HG03108 (cell line): Measurements from ENCODE around the gene APEX1.
"Not testable (repeated sequence)": the region's sequence is repeated elsewhere in the genome, so short reads cannot be mapped to it uniquely, and the experiment has no call there.

Experiments
- ATAC-seq: cut with Tn5 transposase; IDR thresholded peaks from one replicate; pipeline ENCODE4 v1.9.1; 2021; ENCODE audit warnings: moderate library complexity; ENCODE audit not compliant: unreplicated experiment

The APEX1 gene

DNA sequence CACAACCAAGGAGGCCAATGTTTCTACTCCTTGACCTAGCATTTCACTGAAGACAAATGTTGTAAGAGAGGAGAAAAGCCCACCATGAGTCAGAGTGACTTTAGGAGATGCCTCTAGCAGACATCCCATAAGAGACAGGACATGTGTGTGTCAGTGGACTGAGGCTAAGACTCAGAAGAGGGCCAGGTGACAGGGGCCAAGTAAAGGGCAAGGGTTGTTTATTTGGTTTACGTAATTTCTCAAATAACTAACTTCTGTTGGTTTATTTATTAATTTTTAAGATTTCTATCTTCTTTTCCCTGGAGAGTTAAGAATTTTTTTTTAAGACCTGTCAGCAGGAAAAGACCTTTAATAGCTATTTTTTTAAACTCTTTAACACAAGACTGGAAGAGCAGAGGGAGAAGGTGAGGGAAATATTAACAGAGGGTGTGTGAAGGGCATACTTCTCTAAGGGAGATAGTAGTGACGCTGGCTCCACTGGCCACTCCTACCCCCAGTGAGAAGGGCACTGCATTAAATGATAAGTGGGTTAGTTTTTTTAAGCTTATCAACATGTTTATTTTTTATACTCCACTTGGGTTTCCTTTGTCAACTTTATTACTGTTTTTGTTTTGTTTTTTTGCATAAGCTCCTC lies 17.6 kb downstream of the APEX1 start:
- no peak for ATAC-seq

DNA sequence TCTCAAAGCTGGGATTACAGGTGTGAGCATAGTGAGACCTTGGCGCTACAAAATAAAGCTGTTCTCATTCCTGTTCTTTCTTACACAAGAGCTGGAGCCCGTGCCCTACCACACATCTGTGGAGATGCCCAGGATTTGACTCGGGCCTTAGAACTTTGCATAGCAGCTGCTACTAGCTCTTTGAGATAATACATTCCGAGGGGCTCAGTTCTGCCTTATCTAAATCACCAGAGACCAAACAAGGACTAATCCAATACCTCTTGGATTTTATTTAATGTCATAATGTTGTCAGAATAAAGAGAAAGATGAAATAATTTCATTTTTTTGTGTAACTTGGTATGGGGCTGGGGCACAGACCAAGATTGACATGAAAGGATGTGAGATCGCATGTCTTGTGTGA lies 21.8 kb downstream of the APEX1 start:
- ATAC-seq = no peak

DNA sequence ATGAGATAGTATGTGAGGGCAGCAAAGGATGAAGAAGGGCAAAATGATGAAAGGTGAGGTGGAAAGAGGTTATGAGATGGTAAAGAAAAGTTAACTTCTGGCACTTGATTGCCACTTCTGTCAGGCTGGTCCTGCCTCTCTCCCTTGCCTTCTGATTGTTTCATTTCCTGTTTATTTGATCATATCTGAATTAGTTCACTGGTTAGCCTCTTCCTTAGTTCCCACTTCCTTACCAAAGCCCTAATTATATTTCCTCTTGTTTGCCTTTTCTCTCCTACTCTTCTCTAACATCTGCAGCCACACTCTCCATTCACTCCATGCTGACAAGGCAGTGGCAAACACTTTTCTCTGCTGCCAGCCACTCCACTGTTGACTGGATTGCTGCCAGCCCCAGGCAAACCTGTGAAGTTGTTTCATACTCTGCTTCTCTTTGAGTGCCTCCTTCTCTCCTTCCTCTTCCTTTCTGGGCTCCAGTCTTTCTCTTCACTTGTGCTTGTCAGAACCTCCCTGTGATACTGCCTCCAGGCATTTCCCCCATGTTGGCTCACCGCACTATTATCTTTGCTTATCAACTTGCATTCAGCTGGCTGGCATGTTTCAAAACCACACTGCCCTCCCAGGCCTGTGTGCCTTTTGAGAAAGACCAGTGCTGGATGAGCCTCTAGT lies 22.3 kb downstream of the APEX1 start:
- ATAC-seq = no peak

DNA sequence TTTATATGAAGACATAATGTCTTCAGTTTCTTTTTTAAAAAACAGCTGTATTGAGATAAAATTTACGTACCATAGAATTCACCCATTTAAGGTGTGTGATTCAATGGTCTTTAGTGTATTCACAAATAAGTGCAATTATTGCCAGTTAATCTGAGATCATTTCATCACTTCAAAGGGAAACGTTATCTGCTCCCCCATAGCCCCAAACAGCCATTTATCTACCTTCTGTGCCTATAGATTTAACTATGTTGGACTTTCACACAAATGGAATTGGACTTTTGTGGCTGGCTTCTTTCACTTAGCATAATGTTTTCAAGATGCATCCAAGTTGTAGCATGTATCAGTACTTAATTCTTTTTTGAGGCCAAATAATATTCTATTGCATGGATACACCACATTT lies 23.9 kb downstream of the APEX1 start:
- no peak for ATAC-seq

DNA sequence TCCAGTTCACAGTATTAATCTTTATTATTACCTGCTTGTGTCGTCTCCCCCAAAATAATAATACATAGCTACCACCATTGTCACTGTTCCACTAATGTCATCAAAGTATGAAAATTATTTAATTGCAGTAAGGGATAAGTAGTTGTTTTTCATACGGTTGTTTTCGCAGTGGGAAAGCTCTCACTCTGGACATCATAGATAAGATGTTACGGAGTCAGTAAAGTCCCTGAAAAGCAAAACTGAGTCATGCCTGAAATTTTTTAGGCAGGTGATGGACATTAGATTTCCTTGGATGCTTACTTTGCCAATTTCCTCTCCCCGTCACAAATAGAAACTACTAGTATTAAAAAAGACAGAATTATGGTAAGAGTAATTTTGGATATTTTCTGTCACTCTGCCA lies 27.4 kb downstream of the APEX1 start:
- no peak for ATAC-seq

DNA sequence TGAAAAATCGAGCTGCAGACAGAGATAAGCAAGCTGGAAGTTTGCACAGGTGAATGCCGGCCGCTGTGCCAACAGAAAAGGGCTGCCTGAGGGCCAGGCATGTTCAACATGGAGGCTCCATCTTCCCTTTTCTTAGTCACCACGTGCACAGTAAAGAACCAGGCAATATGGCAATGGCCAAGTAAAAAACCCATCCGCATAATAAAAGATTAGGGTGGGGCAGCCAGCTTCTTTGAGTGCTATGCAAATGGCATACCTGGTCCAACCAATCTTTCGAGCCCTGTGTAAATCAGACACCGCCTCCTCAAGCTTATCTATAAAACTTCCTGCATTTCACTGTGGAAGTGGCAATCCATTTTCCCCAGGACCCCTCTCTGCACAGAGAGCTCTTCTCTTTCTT lies 30.9 kb downstream of the APEX1 start:
- no peak for ATAC-seq

DNA sequence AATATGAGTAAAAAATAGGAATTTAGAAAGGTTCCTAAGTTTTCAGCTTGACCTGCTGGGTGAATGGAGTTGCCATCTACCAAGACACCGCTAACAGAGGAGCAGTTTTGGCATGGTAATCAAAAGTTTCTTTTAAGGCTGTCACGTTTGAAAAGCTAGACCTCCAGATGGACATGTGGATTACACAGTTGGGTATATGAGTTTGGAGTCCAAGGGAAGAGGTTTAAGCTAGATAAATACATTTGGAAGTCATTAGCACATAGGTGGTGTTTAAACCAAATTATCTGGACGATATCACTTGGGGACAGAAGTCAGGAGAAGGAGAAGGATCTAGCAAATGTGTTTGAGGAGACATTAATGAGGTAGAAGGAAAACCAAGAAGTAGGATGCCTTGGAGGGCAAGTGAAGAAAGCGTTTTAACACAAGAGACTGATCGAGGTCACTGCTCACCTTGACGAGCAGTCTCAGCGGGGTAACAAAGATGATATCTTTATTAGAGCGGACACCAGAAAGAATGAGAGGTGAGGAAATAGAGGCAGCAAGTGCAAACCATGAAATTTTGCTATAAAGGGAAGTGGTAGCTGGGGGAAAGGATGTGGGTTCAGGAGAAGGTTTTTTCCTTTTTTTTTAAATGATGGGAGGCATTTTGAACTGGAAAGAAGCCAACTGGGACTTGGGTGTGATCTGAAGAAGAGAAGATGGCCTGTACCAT lies 31.8 kb downstream of the APEX1 start:
- no peak for ATAC-seq

DNA sequence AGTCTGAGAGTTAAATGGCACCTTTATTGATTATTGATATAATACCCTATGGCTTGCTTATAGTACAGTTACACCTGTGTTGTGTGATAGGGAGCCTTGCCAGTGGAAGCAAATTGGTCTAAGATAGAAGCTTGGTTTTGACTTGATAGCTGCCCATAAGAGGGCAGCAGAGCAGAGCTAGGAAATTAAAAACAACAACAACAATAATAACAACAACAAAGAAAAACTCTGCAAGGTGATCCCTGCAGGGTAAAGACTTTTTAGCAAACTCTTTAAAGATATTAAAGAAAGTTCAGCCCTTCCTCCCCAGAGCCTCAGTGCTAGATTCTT lies 32.3 kb downstream of the APEX1 start:
- ATAC-seq = no peak

DNA sequence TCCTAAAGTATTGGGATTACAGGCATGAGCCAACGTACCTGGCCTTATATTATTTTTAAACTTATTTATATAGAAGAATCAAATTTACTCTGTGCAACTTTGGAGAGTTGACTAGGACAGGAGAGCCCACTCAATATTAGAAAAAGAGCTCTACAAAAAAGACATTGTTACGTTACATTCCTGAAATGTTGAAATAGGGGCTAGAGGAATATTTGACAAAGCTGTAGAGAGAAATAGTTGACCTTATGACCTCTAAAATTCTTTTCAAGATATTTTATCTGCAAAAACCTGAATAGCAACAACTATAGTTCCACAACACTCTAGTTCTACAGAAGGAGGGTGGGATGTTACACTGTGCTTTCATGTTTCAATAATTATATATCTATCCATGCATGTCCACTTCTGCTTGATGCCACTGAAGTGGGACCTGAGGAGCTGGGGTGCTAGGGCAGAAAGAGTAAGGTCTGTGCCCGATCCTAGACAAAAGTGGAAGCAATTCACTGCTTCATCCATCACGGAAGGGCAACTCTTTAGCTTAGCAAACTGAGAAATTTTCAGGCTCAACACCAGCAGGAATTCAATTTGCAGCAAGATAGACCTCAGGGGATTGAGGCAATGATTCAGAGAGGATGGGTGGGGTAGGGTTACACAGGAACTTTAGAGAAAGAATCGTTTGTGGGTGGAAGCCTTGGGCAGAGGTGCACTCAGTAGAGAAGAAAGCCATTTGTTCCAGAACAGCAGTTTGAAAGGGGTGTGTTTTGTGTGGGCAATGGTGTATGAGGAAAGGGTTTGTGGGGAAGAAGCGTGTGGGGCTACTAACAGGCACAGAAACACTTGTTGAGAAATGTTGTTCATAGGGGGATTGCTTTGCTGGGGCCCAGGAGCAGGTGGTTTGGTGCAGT lies 34.3 kb downstream of the APEX1 start:
- no peak for ATAC-seq

DNA sequence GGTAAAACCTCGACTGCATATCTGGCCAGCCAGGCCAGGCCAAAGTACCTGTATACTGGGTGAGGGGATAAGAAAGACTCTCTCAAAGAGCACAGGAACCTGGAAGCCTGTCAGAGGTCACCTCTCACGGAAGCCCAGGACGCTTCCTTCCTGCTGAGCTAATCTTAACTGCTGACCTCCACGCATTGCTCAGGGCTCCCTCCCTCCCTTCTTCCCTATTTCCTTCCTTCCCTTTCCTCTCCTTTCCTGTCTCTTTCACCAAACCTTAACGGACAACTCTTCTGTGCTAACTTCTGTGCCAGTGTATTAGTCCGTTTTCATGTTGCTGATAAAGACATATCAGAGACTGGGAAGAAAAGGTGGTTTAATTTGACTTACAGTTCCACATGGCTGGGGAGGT lies 35.5 kb downstream of the APEX1 start:
- ATAC-seq = no peak

DNA sequence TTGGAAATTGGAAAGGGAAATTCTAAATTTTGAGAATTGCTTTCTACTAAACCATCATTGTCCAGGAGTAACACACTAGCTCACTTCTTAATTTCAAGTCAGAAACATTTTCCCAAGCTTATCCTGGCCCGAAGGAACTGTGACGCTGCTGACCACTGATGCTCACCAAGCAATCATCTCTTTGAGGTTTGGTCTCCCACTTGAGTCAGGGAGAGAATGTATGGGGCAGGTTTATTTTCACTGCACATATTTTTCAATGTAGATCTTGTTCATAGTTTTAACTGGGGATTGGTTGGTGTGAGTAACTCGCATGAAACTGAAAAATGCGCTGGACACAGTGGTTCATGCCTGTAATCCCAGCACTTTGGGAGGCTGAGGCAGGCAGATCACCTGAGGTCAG lies 37.5 kb downstream of the APEX1 start:
- ATAC-seq = no peak

DNA sequence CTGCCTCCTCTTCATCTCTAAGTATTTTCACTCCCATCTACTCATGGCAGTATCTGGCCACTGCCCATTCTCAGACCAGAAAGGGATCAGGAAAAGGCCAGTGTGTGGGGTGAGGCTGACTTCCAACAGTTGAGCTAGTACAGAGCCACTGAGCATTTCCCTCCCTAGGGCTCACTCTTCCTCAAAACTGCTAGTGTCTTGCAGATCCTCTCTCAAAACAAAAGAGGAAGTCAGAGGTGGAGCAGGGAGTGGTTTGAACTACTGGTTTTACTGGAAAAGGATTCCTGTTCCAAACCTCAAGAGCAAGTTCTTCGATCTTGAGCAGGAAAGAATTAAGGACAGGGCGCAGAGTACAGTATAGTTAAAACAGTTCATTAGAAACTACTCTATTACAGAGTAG lies 38.6 kb downstream of the APEX1 start:
- no peak for ATAC-seq

DNA sequence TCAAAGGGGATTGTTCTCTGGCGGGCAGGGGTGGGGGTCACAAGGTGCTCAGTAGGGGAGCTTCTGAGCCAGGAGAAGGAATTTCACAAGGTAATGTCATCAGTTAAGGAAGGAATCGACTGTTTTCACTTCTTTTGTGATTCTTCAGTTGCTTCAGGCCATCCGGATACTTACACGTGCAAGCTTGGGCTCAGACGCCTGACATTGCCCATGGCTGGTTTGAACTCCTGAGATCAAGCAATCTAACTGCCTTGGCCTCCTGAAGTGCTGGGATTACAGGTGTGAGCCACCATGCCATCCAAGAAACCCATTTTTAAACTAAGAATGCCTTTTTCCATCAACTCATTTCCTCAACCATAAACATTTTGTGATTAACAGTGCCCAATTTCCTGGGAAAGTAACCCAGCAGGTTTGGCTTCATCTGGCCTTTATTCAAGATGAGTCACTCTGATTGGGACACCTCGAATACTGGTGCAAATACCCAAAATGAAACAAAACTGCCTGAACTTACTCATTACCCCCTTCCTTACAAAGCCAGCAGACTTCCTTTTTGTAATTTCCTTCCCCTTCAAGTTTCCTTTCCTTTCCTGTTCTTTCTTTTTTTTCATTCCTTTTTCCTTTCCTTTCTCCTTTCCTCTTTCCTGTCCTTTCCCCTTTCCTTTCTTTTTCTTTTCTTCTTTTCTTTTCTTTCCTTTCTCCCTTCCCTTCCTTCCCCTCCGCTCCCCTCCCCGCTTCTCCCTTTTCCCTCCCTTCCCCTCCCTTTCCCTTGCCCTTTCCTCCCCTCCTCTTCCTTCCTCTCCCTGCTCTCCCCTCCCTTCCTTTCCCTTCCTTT lies 40.1 kb downstream of the APEX1 start:
- no peak for ATAC-seq

DNA sequence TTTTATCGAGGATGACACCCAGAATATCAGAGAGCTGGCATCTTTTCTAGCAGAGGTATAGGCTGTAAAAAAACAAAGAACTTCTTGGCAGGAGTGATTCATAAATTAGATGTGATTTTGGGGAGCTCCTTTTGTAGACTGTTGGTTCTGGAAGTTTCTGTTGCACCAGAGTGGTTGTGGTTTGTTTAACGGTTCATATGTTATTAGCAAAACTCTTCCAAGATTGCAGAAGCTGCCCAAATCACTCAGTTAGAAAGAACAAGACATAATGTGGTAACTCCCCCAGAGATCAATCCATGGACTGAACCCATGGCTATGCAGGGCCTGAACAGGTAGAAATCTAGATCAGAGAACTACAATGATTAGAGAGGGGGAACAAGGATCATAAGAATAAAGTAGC lies 43.6 kb downstream of the APEX1 start:
- no peak for ATAC-seq

DNA sequence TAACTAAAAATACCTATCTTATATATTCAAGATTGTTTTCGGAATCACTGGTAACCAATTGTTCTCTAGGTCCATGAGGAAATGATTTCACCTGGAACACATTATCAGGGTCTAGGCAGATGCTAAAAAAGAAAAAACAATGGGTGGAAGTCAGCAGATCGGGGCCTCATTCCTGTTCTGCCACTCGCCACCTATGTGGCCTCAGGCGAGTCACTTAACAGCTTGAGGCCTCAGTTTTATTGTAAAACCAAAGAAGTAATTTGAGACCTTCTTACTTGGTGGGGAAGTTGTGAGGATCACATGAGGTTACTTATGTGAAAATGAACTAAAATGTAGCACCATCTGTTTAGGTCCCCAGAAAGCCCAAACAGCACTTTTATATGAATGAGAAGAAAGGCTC lies 44.1 kb downstream of the APEX1 start:
- no peak for ATAC-seq

DNA sequence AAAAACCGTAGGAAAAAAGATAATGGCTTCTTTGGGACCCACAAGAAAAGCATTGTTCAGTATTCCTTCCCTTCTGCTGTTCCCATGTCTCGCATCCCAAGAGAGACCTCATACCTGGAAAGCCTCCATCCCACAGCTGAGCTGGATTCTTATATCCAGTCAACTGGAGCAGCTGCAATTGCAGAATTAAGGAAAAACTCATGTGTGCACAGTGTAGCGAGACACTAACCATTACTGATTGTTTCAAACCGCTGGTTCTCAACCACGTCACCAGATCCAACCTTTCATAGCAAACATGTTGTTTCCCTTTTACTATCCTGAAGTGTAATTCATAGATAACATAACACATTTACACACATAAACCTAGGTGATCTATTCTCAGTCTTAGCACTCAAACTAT lies 44.9 kb downstream of the APEX1 start:
- ATAC-seq = no peak

DNA sequence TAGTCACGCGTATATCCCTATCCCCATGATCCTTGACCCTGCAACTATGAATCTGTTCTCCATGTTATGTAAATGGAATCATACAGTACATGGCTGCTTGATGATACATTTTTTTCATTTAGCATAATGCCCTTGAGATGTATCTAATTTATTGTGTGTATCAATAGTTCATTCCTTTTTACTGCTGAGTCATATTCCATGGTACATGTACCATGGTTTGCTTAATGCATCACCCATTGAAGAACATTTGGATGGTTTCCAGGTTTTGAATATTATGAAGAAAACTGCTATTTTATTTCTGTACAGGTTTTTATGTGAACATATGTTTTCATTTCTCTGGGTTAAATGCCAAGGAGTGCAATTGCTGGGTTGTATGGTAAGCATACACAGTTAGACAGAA lies 46.3 kb downstream of the APEX1 start:
- ATAC-seq = no peak

DNA sequence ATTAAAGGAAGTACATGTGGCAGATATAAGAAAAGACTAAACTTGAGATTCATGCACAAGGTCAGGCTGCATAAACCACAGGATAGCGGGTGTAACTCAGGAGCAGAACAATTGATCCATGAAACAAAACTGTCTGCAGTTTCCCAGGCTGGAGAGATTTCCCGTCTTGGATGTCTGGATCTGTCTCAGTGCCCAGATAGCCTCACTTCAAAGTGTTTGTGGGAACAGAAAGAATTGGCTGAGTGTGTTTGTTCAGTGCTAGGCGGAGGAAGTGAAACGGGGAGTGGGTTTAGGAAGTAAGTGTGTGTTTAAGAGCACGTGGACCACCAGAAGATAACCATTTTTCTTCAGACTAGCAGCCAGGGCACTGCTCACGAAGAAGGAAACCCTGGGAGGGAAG lies 48.9 kb downstream of the APEX1 start:
- ATAC-seq = no peak

DNA sequence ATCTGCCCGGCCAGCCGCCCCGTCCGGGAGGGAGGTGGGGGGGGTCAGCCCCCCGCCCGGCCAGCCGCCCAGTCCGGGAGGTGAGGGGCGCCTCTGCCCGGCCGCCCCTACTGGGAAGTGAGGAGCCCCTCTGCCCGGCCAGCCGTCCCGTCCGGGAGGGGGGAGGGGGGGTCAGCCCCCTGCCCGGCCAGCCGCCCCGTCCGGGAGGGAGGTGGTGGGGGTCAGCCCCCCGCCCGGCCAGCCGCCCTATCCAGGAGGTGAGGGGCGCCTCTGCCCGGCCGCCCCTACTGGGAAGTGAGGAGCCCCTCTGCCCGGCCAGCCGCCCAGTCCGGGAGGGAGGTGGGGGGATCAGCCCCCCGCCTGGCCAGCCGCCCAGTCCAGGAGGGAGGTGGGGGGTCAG lies 51.2 kb downstream of the APEX1 start:
- not testable (repeated sequence) for ATAC-seq

DNA sequence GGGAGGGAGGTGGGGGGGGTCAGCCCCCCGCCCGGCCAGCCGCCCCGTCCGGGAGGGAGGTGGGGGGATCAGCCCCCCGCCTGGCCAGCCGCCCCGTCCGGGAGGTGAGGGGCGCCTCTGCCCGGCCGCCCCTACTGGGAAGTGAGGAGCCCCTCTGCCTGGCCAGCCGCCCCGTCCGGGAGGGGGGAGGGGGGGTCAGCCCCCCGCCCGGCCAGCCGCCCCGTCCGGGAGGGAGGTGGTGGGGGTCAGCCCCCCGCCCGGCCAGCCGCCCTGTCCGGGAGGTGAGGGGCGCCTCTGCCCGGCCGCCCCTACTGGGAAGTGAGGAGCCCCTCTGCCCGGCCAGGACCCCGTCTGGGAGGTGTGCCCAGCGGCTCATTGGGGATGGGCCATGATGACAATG lies 51.7 kb downstream of the APEX1 start:
- not testable (repeated sequence) for ATAC-seq
